Lower leg skin (tissue), 3 donors: ENCODE measurements around the gene DOK4.

Experiments used
- CTCF ChIP-seq, 3 donors: fragments of 450-650 bp; IDR thresholded peaks; one replicate each; pipeline ENCODE4 v1.5.1; 2016; ENCODE audit warnings: antibody characterized with exemption in 3 of 3, mild to moderate bottlenecking in 3 of 3, moderate library complexity in 2 of 3
- POLR2A ChIP-seq, 2 donors: fragments of 450-650 bp; IDR thresholded peaks; one replicate each; pipeline ENCODE4 v1.6.1; 2016 to 2017; ENCODE audit warnings: antibody characterized with exemption in 2 of 2, mild to moderate bottlenecking in 1 of 2, moderate library complexity in 1 of 2

GRCh38 chr16:57474671-57475661 is 11.3 kb downstream of the DOK4 start:
- no peak for TF ChIP-seq POLR2A (IDR thresholded peaks at IDR 0.05)
- TF ChIP-seq CTCF (IDR thresholded peaks at IDR 0.05) = no peak
